GM23338 (cell line): ENCODE measurements around the gene PIK3AP1. TPM values are rescaled to one million over a fixed set of nuclear protein-coding genes. Genes with fewer than 3 reads are reported as not detected.

Source experiments
- ATAC-seq: fragments of 200-7000 bp; cut with Tn5 transposase; 3 replicates; pipeline ENCODE4 v1.9.1; 2020
- DNase-seq: peaks from one replicate; pipeline ENCODE4 v3.0.0-alpha.2; 2015; ENCODE audit warnings: low spot score
- H2AFZ ChIP-seq: fragments of 200-600 bp; sonication (generic); 2 replicates; pipeline ENCODE4 v1.8.0; 2016; ENCODE audit warnings: antibody characterized with exemption, mild to moderate bottlenecking, moderate library complexity
- H3F3A ChIP-seq: fragments of 200-600 bp; sonication (generic); replicated peaks from 2 replicates; pipeline ENCODE4 v1.8.0; 2017; ENCODE audit warnings: antibody characterized with exemption, mixed run types, low read depth
- H3K27ac ChIP-seq: fragments of 200-600 bp; sonication (generic); 2 replicates; pipeline ENCODE4 v1.6.1; 2016; ENCODE audit warnings: low read depth
- H3K27me3 ChIP-seq: fragments of 200-600 bp; sonication (generic); 2 replicates; pipeline ENCODE4 v1.8.0; 2016; ENCODE audit warnings: mild to moderate bottlenecking, mixed run types, moderate library complexity; ENCODE audit not compliant: insufficient read depth
- H3K36me3 ChIP-seq: fragments of 200-600 bp; sonication (generic); 2 replicates; pipeline ENCODE4 v1.8.0; 2016; ENCODE audit warnings: mild to moderate bottlenecking; ENCODE audit not compliant: insufficient read depth
- H3K4me1 ChIP-seq: fragments of 200-600 bp; sonication (generic); 2 replicates; pipeline ENCODE4 v1.8.0; 2016; ENCODE audit warnings: mild to moderate bottlenecking, moderate library complexity; ENCODE audit not compliant: insufficient read depth
- H3K4me2 ChIP-seq: fragments of 200-600 bp; sonication (generic); 2 replicates; pipeline ENCODE4 v1.7.1; 2017; ENCODE audit warnings: mixed run types
- H3K4me3 ChIP-seq: fragments of 200-600 bp; sonication (generic); 2 replicates; pipeline ENCODE4 v1.6.1; 2016; ENCODE audit warnings: mixed run types
- H3K79me2 ChIP-seq: fragments of 200-600 bp; sonication (generic); replicated peaks from 2 replicates; pipeline ENCODE4 v1.8.0; 2017; ENCODE audit warnings: mild to moderate bottlenecking; ENCODE audit not compliant: insufficient read depth
- H3K9me2 ChIP-seq: fragments of 200-600 bp; sonication (generic); 2 replicates; pipeline ENCODE4 v1.8.0; 2017; ENCODE audit not compliant: insufficient read depth
- H4K20me1 ChIP-seq: fragments of 200-600 bp; sonication (generic); replicated peaks from 2 replicates; pipeline ENCODE4 v1.8.0; 2017; ENCODE audit warnings: mild to moderate bottlenecking; ENCODE audit not compliant: insufficient read depth
- H3K27ac Mint-ChIP-seq: 2 replicates; pipeline ENCODE4 v1.8.0; 2020; ENCODE audit warnings: inconsistent platforms, mild to moderate bottlenecking, moderate library complexity, mixed read lengths
- H3K27me3 Mint-ChIP-seq: 3 replicates; pipeline ENCODE4 v1.8.0; 2022; ENCODE audit warnings: low read depth, mild to moderate bottlenecking, moderate library complexity, mixed read lengths, inconsistent platforms; ENCODE audit not compliant: insufficient read depth, poor library complexity
- H3K36me3 Mint-ChIP-seq: 3 replicates; pipeline ENCODE4 v1.8.0; 2021; ENCODE audit warnings: low read depth, mild to moderate bottlenecking, inconsistent platforms, moderate library complexity, mixed read lengths
- H3K4me1 Mint-ChIP-seq: 3 replicates; pipeline ENCODE4 v1.8.0; 2020; ENCODE audit warnings: mild to moderate bottlenecking, inconsistent platforms, mixed read lengths
- H3K4me3 Mint-ChIP-seq: 3 replicates; pipeline ENCODE4 v1.8.0; 2021; ENCODE audit warnings: moderate library complexity, mild to moderate bottlenecking, inconsistent platforms, mixed read lengths
- H3K9me3 Mint-ChIP-seq: 3 replicates; pipeline ENCODE4 v1.8.0; 2020; ENCODE audit warnings: moderate library complexity, mild to moderate bottlenecking, inconsistent platforms, mixed read lengths
- CREB1 ChIP-seq: fragments of 250-450 bp; sonication (Bioruptor Pico); IDR thresholded peaks from 2 replicates; pipeline ENCODE4 v1.5.0; 2020; ENCODE audit warnings: low read depth, mild to moderate bottlenecking, moderate library complexity
- EZH2 ChIP-seq: fragments of 200-600 bp; sonication (generic); IDR thresholded peaks from one replicate; pipeline ENCODE4 v1.8.0; 2017; ENCODE audit warnings: antibody characterized with exemption, mild to moderate bottlenecking, low read depth; ENCODE audit not compliant: unreplicated experiment
- EZH2phosphoT487 ChIP-seq: fragments of 200-600 bp; sonication (generic); IDR thresholded peaks from one replicate; pipeline ENCODE4 v1.8.1; 2018; ENCODE audit warnings: antibody characterized with exemption; ENCODE audit not compliant: unreplicated experiment
- JUNB ChIP-seq: IDR thresholded peaks from one replicate; pipeline ENCODE4 v1.6.1; 2016; ENCODE audit warnings: antibody characterized with exemption; ENCODE audit not compliant: unreplicated experiment
- NANOG ChIP-seq: IDR thresholded peaks from 2 replicates; pipeline ENCODE4 v1.6.1; 2016; ENCODE audit warnings: antibody characterized with exemption, borderline replicate concordance
- POLR2AphosphoS5 ChIP-seq: IDR thresholded peaks from 2 replicates; pipeline ENCODE4 v1.6.1; 2016; ENCODE audit warnings: antibody characterized with exemption, low read depth
- STAT1 ChIP-seq: IDR thresholded peaks from one replicate; pipeline ENCODE4 v1.6.1; 2016; ENCODE audit warnings: antibody characterized with exemption; ENCODE audit not compliant: unreplicated experiment
- ZNF114 ChIP-seq: fragments of 250-450 bp; sonication (Bioruptor Pico); IDR thresholded peaks from 2 replicates; pipeline ENCODE4 v1.5.0; 2020; ENCODE audit warnings: mild to moderate bottlenecking, moderate library complexity
- ZNF331 ChIP-seq: fragments of 250-450 bp; sonication (Bioruptor Pico); IDR thresholded peaks from 2 replicates; pipeline ENCODE4 v1.5.0; 2020; ENCODE audit warnings: low read depth, mild to moderate bottlenecking, moderate library complexity
- polyA plus RNA-seq: library from polyadenylated mRNA; unstranded; fragments of >200 nt; fragmentation: Nextera tagmentation; extraction: Ambion mirVana; gene quantifications from 2 replicates; pipeline ENCODE4 v1.2.1, GENCODE V29; 2016
- total RNA-seq: library from RNA; depleted of rRNA; stranded (reverse); fragments of >200 nt; shearing (Covaris generic); gene quantifications from 2 replicates; pipeline ENCODE4 v1.2.3, GENCODE V29; 2014
- TF ChIP-seq, protein P1 (sequence below): IDR thresholded peaks from 2 replicates; pipeline ENCODE4 v1.6.1; 2016; ENCODE audit warnings: antibody characterized with exemption
- TF ChIP-seq, protein P2 (sequence below), 2 experiments: fragments of 200-600 bp in 1 of 2; sonication (generic) in 1 of 2; conservative IDR thresholded peaks; 2 replicates each; pipeline versions ENCODE4 v1.5.1 to v1.6.1; 2016 to 2017; ENCODE audit warnings: antibody characterized with exemption in 2 of 2, low read depth in 2 of 2, mild to moderate bottlenecking in 2 of 2, moderate library complexity in 1 of 2
- TF ChIP-seq, protein P3 (sequence below): IDR thresholded peaks from one replicate; pipeline ENCODE4 v1.6.1; 2018; ENCODE audit warnings: antibody characterized with exemption; ENCODE audit not compliant: unreplicated experiment
- TF ChIP-seq, protein P4 (sequence below): fragments of 250-450 bp; sonication (Bioruptor Pico); IDR thresholded peaks from 2 replicates; pipeline ENCODE4 v1.5.0; 2020; ENCODE audit warnings: mild to moderate bottlenecking, moderate library complexity

PIK3AP1 gene
- total and polyA plus RNA-seq, 2 experiments from 2014 or later, result 0.65 to 2.3 TPM

DNA sequence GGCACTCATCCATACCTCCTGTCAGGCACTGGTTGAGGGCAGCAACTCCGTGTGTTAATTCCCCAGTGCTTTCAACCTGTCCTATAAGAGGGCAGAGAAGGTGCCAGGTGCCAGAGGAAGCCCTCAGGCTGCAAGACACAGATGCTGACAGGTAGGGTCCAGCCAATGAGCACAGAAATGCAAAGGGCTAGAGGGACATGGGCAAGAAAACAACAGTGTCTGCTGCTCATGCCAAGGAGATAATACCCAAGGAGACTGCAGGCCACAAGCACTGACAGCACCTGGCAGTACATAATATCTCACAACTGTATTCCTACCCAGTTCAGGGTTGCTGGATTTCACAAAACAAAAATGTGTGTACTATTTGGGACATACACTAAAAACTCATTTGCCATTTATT is 95.1 kb downstream of the PIK3AP1 start:
- DNase-seq (no peak), ATAC-seq (no peak)
- H3K27ac Mint-ChIP-seq, result no peak overlapping the region
- Histone ChIP-seq H3K27ac (no peak overlapping the region), H3K9me2 (no peaks in the 10 kb centered on the region), H3K36me3 (no peaks in the 10 kb centered on the region), H4K20me1 (peaks cover 3% of the 10 kb centered on the region; the same call in 1 of the 2 replicates), H3K4me3 (no peak overlapping the region), H3K4me2 (no peak overlapping the region), H3K79me2 (no peaks in the 10 kb centered on the region), H3K27me3 (no peaks in the 10 kb centered on the region), H3F3A (no peaks in the 10 kb centered on the region), H2AFZ (no peak overlapping the region), H3K4me1 (no peaks in the 10 kb centered on the region)
- TF ChIP-seq, protein P1, sequence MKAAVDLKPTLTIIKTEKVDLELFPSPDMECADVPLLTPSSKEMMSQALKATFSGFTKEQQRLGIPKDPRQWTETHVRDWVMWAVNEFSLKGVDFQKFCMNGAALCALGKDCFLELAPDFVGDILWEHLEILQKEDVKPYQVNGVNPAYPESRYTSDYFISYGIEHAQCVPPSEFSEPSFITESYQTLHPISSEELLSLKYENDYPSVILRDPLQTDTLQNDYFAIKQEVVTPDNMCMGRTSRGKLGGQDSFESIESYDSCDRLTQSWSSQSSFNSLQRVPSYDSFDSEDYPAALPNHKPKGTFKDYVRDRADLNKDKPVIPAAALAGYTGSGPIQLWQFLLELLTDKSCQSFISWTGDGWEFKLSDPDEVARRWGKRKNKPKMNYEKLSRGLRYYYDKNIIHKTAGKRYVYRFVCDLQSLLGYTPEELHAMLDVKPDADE, result no peak
- TF ChIP-seq NANOG, result no peak
- no peak for TF ChIP-seq EZH2
- TF ChIP-seq, protein P2, sequence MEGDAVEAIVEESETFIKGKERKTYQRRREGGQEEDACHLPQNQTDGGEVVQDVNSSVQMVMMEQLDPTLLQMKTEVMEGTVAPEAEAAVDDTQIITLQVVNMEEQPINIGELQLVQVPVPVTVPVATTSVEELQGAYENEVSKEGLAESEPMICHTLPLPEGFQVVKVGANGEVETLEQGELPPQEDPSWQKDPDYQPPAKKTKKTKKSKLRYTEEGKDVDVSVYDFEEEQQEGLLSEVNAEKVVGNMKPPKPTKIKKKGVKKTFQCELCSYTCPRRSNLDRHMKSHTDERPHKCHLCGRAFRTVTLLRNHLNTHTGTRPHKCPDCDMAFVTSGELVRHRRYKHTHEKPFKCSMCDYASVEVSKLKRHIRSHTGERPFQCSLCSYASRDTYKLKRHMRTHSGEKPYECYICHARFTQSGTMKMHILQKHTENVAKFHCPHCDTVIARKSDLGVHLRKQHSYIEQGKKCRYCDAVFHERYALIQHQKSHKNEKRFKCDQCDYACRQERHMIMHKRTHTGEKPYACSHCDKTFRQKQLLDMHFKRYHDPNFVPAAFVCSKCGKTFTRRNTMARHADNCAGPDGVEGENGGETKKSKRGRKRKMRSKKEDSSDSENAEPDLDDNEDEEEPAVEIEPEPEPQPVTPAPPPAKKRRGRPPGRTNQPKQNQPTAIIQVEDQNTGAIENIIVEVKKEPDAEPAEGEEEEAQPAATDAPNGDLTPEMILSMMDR (conservative IDR thresholded peaks at IDR 0.05; ENCODE audit: low read depth in 2 of 2), result no peak
- TF ChIP-seq, protein P3, sequence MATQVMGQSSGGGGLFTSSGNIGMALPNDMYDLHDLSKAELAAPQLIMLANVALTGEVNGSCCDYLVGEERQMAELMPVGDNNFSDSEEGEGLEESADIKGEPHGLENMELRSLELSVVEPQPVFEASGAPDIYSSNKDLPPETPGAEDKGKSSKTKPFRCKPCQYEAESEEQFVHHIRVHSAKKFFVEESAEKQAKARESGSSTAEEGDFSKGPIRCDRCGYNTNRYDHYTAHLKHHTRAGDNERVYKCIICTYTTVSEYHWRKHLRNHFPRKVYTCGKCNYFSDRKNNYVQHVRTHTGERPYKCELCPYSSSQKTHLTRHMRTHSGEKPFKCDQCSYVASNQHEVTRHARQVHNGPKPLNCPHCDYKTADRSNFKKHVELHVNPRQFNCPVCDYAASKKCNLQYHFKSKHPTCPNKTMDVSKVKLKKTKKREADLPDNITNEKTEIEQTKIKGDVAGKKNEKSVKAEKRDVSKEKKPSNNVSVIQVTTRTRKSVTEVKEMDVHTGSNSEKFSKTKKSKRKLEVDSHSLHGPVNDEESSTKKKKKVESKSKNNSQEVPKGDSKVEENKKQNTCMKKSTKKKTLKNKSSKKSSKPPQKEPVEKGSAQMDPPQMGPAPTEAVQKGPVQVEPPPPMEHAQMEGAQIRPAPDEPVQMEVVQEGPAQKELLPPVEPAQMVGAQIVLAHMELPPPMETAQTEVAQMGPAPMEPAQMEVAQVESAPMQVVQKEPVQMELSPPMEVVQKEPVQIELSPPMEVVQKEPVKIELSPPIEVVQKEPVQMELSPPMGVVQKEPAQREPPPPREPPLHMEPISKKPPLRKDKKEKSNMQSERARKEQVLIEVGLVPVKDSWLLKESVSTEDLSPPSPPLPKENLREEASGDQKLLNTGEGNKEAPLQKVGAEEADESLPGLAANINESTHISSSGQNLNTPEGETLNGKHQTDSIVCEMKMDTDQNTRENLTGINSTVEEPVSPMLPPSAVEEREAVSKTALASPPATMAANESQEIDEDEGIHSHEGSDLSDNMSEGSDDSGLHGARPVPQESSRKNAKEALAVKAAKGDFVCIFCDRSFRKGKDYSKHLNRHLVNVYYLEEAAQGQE, result no peak
- TF ChIP-seq, protein P4, sequence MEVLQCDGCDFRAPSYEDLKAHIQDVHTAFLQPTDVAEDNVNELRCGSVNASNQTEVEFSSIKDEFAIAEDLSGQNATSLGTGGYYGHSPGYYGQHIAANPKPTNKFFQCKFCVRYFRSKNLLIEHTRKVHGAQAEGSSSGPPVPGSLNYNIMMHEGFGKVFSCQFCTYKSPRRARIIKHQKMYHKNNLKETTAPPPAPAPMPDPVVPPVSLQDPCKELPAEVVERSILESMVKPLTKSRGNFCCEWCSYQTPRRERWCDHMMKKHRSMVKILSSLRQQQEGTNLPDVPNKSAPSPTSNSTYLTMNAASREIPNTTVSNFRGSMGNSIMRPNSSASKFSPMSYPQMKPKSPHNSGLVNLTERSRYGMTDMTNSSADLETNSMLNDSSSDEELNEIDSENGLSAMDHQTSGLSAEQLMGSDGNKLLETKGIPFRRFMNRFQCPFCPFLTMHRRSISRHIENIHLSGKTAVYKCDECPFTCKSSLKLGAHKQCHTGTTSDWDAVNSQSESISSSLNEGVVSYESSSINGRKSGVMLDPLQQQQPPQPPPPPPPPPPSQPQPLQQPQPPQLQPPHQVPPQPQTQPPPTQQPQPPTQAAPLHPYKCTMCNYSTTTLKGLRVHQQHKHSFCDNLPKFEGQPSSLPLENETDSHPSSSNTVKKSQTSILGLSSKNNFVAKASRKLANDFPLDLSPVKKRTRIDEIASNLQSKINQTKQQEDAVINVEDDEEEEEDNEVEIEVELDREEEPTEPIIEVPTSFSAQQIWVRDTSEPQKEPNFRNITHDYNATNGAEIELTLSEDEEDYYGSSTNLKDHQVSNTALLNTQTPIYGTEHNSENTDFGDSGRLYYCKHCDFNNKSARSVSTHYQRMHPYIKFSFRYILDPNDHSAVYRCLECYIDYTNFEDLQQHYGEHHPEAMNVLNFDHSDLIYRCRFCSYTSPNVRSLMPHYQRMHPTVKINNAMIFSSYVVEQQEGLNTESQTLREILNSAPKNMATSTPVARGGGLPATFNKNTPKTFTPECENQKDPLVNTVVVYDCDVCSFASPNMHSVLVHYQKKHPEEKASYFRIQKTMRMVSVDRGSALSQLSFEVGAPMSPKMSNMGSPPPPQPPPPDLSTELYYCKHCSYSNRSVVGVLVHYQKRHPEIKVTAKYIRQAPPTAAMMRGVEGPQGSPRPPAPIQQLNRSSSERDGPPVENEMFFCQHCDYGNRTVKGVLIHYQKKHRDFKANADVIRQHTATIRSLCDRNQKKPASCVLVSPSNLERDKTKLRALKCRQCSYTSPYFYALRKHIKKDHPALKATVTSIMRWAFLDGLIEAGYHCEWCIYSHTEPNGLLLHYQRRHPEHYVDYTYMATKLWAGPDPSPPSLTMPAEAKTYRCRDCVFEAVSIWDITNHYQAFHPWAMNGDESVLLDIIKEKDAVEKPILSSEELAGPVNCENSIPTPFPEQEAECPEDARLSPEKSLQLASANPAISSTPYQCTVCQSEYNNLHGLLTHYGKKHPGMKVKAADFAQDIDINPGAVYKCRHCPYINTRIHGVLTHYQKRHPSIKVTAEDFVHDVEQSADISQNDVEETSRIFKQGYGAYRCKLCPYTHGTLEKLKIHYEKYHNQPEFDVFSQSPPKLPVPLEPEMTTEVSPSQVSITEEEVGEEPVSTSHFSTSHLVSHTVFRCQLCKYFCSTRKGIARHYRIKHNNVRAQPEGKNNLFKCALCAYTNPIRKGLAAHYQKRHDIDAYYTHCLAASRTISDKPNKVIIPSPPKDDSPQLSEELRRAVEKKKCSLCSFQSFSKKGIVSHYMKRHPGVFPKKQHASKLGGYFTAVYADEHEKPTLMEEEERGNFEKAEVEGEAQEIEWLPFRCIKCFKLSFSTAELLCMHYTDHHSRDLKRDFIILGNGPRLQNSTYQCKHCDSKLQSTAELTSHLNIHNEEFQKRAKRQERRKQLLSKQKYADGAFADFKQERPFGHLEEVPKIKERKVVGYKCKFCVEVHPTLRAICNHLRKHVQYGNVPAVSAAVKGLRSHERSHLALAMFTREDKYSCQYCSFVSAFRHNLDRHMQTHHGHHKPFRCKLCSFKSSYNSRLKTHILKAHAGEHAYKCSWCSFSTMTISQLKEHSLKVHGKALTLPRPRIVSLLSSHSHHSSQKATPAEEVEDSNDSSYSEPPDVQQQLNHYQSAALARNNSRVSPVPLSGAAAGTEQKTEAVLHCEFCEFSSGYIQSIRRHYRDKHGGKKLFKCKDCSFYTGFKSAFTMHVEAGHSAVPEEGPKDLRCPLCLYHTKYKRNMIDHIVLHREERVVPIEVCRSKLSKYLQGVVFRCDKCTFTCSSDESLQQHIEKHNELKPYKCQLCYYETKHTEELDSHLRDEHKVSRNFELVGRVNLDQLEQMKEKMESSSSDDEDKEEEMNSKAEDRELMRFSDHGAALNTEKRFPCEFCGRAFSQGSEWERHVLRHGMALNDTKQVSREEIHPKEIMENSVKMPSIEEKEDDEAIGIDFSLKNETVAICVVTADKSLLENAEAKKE, result no peak
- no peak for TF ChIP-seq ZNF331 (CRISPR knock-in tag)
- no peak for TF ChIP-seq JUNB
- no peak for TF ChIP-seq ZNF114 (CRISPR knock-in tag)
- TF ChIP-seq EZH2phosphoT487, result no peak
- TF ChIP-seq STAT1, result no peak
- no peak for TF ChIP-seq POLR2AphosphoS5
- TF ChIP-seq CREB1 (CRISPR knock-in tag), result no peak
- H3K36me3 Mint-ChIP-seq, result no peaks in the 10 kb centered on the region
- H3K4me1 Mint-ChIP-seq, result no peaks in the 10 kb centered on the region
- no peaks in the 10 kb centered on the region for H3K9me3 Mint-ChIP-seq
- H3K27me3 Mint-ChIP-seq, result peaks cover 2% of the 10 kb centered on the region
- H3K4me3 Mint-ChIP-seq, result no peak overlapping the region
